ENCODE data around the gene RPL26. TPM values are rescaled to one million over a fixed set of nuclear protein-coding genes. Genes with fewer than 3 reads are reported as not detected.
"Not testable (repeated sequence)": the region's sequence is repeated elsewhere in the genome, so short reads cannot be mapped to it uniquely, and the experiment has no call there.

RPL26 gene
- total RNA-seq, 1 donor from 2014 or later = 4,627 TPM

DNA sequence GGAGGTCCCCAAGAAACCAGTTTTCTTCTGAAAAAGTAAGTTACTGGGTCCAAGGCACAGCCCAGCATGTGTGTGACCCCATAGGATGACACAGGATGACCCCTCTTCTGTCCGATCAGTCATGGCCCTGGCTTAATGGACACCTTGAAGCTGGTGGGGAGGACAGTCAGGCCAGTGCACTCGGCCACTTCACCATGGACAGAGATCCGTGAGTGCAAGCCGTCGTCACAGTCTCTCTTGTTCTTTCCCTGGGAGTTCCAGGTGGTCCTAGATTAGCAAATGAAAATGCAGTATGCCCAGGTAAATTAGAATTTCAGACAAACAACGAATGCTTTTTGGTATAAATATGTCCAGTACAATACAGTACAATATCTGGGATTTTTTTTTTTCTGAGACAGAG lies 16.0 kb upstream of the RPL26 start:
- no peak overlapping the region for H3K4me3 ChIP-seq (ENCODE audit: low read depth, low read length)

DNA sequence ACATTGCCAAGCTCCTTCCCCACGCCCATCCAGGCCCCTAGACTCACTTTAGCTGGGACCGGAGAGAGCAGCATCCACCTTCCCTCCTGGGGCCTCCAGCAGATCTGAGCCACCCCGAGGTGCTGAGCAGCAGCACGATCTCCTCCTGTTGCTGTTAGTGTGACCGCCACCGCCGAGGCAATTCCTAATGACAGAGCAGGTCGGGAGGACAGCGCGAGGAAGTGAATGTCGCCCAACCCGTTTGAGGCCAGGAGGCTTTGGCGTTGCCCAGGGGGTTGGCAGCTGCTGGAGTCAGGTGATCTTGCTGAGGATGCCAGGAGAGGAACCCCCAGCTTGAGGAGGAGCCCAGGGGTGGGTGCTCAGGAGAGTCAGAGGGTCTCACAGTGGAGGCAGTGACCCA lies 14.6 kb upstream of the RPL26 start, which contains the start of gene RNF222:
Gene RNF222, minus strand, starts transcription at position 192 of the 400 bp plus-strand sequence. CDS start 4,366 bp downstream, outside the sequence.
- TF ChIP-seq CTCF (conservative IDR thresholded peaks at IDR 0.05; ENCODE audit: low read depth, low read length) = no peak
- no peak within 1 kb of the TSS for H3K4me3 ChIP-seq (ENCODE audit: low read depth, low read length)
- DNase-seq (ENCODE audit: low read depth) = no peak

More for the DNA sequence above, 16.0 kb upstream of the RPL26 start:
- TF ChIP-seq CTCF (conservative IDR thresholded peaks at IDR 0.05; ENCODE audit: low read depth, low read length) = no peak
- DNase-seq (ENCODE audit: low read depth) = no peak

DNA sequence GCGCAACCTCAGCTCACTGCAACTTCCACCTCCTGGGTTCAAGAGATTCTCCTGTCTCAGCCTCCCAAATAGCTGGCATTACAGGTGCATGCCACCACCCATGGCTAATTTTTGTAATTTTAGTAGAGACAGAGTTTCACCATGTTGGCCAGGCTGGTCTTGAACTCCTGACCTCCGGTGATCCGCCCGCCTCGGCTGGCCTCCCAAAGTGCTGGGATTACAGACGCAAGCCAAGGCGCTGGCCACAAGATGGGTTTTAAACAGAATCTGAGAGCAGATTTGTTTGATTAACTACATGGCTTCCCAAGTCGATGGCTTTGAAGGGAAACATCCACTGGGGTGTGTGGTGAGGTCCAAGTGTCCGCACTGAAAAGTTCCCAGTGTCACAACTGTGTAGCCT lies 11.5 kb upstream of the RPL26 start:
- not testable (repeated sequence) for H3K4me3 ChIP-seq (ENCODE audit: low read depth, low read length); DNase-seq (ENCODE audit: low read depth)

DNA sequence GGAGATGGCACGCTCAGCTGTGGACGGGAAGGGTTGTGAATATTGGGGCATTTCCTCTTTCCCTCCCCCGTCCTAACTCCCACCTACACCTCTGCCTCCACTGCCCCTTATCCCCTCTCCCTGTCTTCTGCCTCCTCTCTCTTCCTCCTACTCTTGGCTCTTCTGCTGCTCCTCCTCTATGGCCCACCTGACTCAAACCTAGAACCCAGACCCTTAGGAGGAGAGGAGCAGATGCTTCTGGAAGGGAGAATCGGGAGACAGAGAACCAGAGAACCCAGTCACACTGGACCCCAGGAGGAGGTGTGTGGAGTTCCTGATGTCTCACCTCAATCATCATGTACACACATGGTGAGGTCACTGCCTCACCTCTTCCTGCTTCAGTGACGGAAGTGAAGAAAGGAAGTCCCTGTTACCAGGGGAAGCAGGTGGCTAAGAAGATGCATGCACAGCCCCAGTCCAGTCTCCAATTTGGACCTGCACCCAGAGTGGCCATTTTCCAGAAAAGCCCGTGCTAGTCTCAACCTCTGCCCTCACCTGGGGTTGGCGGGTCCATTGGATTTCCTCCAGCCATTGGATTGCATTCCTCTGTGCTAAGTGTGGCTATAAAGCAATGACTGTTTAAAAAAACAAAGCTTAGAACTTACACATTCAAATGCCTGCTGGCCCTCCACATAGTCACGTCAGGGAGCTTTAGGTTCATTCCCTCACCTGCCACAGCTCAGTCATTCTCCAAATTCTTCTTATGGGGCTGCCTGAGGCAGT lies 10.7 kb upstream of the RPL26 start:
- no peak for TF ChIP-seq CTCF (conservative IDR thresholded peaks at IDR 0.05; ENCODE audit: low read depth, low read length)
- no peak for DNase-seq (ENCODE audit: low read depth)
- H3K4me3 ChIP-seq (ENCODE audit: low read depth, low read length) = no peak overlapping the region

DNA sequence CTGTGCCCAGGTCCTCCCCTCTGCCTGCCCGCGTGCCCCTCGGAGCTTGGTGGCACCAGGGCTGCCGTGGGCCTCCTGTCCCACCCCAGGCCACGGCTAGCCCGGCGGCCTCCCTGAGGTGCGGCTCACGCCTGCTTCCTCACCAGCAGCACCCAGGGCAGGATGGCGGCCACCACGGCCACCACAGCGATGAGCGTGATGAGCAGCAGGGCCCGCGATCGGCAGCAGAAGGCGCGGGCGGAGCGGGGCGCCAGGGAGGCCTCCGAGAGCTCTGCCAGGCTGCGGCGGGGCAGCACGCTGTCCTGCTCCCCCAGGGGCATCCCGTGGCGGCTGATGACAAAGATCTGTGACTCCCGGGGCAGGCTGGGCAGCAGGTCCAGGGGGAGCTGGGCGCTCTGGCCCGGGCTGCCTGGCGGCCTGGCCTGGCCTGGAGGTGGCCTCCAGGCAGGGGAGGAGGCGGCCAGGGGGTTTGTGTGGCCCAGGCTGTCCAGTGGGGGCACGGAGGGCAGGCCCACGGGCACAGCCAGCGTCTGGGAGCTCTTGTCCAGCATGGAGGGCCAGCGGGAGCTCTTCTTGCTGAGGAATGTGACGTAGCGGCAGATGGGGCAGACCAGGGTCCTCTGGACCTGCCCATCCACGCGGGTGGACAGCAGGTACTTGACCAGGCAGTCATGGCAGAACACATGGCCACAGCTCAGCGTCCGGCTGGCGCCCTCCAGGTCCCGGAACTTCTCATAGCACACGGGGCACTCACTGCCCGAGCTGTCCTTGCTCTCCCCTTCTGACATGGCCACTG lies 9.9 kb upstream of the RPL26 start:
- TF ChIP-seq CTCF (conservative IDR thresholded peaks at IDR 0.05; ENCODE audit: low read depth, low read length) = no peak
- no peak overlapping the region for H3K4me3 ChIP-seq (ENCODE audit: low read depth, low read length)
- no peak for DNase-seq (ENCODE audit: low read depth)

- DNase-seq (ENCODE audit: low read depth) = no peak
- TF ChIP-seq CTCF (conservative IDR thresholded peaks at IDR 0.05; ENCODE audit: low read depth, low read length) = no peak
- H3K4me3 ChIP-seq (ENCODE audit: low read depth, low read length) = no peak overlapping the region
These were observed 9.3 kb upstream of the RPL26 start for GRCh38 chr17:8392274-8392673.

GRCh38 chr17:8391711-8392110 lies 8.7 kb upstream of the RPL26 start:
- no peak for DNase-seq (ENCODE audit: low read depth)
- no peak for TF ChIP-seq CTCF (conservative IDR thresholded peaks at IDR 0.05; ENCODE audit: low read depth, low read length)
- no peak overlapping the region for H3K4me3 ChIP-seq (ENCODE audit: low read depth, low read length)

Data from epithelial cell of proximal tubule (primary cell).